Left renal cortex interstitium (tissue), 4 donors: ENCODE measurements around the gene PGA5. TPM values are rescaled to one million over a fixed set of nuclear protein-coding genes. Genes with fewer than 3 reads are reported as not detected.
"Not testable (repeated sequence)": the region's sequence is repeated elsewhere in the genome, so short reads cannot be mapped to it uniquely, and the experiment has no call there.

Source experiments
- DNase-seq, 4 donors: peaks; one replicate each; pipeline ENCODE4 v3.0.0-alpha.2; 2013; ENCODE audit warnings: low read depth in 4 of 4, low spot score in 2 of 4, missing footprints in 1 of 4
- polyA plus RNA-seq, 4 donors: library from polyadenylated mRNA; unstranded; fragments of 120-200 nt; gene quantifications; one replicate each; pipeline ENCODE4 v1.2.1, GENCODE V29; 2013; ENCODE audit not compliant: insufficient read length in 4 of 4

Gene PGA5
- polyA plus RNA-seq, 4 donors, result 0.19 to 0.53 TPM; not detected in 2

GRCh38 chr11:61222692-61223091, 18.3 kb upstream of the PGA5 start:
- not testable (repeated sequence) for DNase-seq

DNA sequence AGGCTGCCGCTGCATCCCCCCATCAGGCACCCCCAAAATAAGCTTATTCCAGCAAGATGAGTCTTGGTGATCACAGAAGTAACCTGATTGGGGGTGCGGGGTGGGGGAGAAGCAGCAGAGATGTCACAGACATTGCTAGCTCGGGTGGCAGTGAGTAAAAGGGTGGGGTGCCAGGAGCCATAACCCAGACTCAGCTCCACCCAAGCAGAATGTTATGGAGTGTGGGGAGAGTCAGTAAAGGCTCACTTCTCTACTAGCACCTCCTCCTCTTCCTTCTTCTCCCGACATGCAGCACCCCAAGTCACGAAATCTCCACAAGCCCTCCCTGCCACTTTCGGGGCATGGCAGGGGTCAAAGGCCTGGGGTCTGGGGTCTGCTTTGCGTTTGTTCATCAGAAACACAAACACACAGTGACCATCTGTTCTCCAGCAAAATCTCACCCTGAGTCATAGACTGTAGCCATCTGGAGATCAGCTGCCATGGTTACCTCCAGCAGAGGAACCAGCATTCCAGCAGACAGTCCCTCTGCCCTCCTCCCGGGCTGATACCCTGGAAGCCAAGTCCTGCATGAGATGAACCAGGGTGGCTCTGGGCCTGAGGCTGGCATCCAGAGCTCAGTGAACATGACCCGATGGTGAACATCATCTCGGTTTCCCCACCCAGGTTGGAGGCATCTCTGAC, 14.4 kb upstream of the PGA5 start:
- not testable (repeated sequence) for DNase-seq

DNA sequence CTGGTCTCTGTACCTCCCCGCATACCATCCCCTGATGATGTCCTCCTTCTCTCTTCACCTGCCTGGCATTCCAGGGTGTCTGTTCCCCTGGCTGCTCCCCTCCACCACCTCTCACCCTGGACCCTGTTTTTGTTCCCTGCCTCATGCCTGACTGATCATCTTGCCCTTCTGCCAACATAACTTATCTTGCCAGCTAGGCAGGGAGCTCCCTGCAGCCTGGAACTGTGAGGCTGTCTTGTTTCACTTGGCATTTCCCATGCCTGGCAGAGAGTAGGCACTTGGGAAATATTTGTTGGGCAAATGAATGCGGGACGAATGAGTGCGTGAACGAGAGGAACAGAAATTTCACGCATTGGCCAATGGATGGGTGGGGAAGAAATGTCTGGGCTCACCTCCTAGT, 11.5 kb upstream of the PGA5 start:
- DNase-seq, result not testable (repeated sequence)

GRCh38 chr11:61231033-61231432, 9.9 kb upstream of the PGA5 start:
- DNase-seq, result not testable (repeated sequence)

DNA sequence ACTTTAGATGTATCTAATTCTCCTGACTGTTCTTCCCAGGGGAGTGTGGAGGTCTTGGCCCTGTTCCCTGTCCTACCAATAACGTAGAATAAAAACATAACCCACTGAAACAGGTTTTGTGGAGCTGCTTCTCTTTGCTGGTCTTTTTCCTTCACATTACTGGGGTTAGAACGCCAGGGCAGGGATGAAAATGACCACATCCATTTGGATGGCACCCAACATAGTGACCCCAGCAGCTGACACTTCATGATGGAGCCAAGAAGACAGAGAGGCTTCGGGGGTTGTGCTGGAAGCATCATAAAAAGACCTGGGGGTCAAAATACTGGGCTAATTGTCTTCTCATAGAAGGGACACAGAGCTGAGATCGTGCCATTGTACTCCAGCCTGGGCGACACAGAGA, 9.4 kb upstream of the PGA5 start:
- DNase-seq, result not testable (repeated sequence)

GRCh38 chr11:61232548-61233145, 8.3 kb upstream of the PGA5 start:
- DNase-seq, result not testable (repeated sequence)

DNA sequence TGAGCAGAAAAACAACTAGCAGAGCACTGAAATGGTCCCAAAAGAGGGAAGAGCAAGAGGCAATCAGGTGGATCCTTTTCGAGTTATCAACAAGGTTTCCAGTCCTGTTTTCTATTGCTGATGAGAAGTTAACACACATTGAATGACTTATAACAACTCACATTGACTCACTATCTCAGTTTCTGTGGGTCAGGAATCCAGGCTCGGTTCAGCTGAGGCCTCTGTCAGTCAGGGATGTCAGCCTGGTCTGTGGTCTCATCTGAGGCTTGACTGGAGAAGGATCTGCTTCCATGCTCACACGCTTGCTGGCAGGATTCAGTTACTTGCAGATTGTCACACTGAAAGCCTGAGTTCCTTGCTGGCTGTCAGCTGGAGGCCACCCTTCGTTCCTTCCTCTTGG, 3.8 kb upstream of the PGA5 start:
- not testable (repeated sequence) for DNase-seq

DNA sequence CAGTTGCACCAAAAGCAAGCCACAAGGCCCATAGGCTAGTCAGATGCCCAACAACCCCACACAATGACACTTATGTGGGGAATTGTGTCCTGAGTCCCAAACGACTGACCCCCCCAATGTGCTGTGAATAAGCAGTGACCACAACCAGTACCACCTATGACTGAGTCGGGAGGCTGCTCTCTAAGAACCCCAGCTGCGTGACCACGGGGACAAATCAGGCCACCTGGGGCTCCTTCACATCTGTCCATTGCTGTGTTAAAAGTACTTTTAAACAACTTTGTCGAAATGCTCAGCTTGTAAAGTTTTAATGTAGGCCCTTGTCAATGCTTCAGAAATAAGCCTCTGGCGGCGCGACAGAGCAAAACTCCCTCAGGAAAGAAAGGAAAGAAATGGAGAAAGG, 687 bp upstream of the PGA5 start:
- DNase-seq, result not testable (repeated sequence)

GRCh38 chr11:61241526-61241925, 551 bp downstream of the PGA5 start:
- not testable (repeated sequence) for DNase-seq

GRCh38 chr11:61245284-61245964, 4.4 kb downstream of the PGA5 start:
- not testable (repeated sequence) for DNase-seq

- not testable (repeated sequence) for DNase-seq
Measured at GRCh38 chr11:61248071-61248470, 7.1 kb downstream of the PGA5 start.

- DNase-seq, result not testable (repeated sequence)
Measured at GRCh38 chr11:61249201-61249600, 8.2 kb downstream of the PGA5 start.

DNA sequence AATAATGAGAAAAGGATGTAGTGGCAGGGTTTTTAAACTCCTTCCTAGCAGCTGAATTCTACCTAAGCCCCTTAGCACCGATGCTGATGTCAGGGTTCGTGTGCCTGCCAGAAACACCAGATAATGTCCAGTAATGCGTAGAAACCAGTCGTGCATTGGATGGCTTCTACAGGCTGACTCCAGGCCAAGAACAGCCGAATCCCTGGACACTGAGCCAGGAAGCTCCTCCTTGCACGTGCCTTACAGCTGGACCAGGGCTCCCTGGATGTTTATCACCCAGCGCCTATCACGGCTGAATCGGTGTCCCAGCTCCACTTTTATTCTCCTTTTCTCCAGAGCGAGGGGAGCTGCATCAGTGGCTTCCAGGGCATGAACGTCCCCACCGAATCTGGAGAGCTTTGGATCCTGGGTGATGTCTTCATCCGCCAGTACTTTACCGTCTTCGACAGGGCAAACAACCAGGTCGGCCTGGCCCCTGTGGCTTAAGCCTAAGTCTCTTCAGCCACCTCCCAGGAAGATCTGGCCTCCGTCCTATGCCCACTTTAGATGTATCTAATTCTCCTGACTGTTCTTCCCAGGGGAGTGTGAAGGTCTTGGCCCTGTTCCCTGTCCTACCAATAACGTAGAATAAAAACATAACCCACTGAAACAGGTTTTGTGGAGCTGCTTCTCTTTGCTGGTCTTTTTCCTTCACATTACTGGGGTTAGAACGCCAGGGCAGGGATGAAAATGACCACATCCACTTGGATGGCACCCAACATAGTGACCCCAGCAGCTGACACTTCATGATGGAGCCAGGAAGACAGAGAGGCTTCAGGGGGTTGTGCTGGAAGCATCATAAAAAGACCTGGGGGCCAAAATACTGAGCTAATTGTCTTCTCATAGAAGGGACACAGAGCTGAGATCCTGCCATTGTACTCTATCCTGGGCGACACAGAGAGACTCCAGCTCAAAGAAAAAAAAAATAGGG, 10.1 kb downstream of the PGA5 start:
- not testable (repeated sequence) for DNase-seq

DNA sequence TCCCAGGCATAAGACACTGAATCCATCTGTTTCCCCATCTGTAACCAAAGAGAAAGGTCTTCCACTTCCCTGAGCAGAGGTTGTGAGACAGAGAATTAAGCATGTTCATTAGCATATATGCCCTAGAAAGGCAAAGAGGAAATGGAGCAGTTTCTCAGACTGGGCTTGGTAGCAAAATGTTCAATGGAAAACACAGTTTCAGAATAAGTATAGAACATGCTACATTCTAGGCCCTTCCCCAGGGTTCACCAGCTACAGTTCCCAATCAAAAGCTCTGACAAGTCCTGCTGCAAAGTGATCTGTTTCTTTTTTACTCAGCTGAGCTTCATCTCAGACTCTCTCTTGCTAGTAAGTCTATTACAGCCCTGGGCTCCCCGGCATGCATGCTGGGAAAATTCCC, 11.4 kb downstream of the PGA5 start:
- not testable (repeated sequence) for DNase-seq

GRCh38 chr11:61254403-61255025, 13.5 kb downstream of the PGA5 start:
- no peak for DNase-seq

DNA sequence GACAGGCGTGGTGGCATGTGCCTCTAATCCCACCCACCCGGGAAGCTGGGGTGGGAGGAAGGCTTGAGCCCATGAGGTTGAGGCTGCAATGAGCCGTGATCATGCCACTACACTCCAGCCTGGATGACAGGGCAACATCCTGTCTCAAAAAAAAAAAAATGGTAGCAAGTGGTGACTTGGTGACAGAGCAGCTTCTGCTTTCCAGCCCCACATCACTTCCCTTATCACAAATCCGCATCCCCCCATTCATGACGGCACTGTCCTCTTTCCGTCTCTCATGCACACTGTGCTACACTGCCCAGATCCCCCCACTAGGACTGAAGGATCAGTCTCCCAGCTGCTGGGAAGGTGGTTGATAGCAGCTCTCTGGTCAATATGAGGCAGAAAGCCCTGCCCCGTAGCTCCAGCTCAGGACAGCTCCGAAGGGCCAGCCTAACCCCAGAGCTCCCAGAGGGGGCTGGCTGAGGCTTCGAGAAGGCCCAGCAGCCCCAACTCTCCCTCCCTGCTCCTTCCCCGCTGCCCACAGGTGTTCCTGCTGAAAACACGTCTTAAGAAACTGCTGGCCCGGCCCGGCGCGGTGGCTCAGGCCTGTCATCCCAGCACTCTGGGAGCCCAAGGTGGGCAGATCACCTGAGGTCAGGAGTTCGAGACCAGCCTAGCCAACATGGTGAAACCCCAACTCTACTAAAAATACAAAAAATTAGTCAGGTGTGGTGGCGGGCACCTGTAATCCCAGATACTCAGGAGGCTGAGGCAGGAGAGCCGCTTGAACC, 15.9 kb downstream of the PGA5 start:
- DNase-seq, result no peak

DNA sequence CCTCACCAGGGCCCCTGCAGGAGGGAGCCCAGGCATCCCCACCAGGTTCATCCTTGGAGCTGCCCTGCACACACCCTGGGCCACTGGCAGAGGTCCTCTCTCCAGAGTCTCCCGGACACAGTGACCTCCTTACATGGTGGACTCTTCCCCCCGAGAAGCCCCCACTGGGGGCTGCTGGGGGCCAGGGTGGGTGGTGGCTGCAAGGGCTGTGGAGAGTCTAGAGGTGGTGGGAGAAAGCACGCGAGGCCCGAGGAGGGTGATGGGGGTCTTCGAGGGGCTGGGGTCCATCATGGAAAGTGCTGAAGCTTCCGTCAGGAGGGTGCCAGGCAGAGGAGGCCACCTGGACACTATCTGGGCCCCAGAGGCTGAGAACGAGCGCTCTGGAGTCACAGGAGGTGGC, 17.6 kb downstream of the PGA5 start:
- DNase-seq, result no peak

- no peak for DNase-seq
Measured at GRCh38 chr11:61259363-61259762, 18.4 kb downstream of the PGA5 start.

GRCh38 chr11:61264371-61264770, 23.4 kb downstream of the PGA5 start:
- no peak for DNase-seq
